Measurements from ENCODE around the gene RFLNA. TPM values are rescaled to one million over a fixed set of nuclear protein-coding genes. Genes with fewer than 3 reads are reported as not detected.

Gene RFLNA
- polyA plus RNA-seq, 1 donor = 64.3 TPM

DNA sequence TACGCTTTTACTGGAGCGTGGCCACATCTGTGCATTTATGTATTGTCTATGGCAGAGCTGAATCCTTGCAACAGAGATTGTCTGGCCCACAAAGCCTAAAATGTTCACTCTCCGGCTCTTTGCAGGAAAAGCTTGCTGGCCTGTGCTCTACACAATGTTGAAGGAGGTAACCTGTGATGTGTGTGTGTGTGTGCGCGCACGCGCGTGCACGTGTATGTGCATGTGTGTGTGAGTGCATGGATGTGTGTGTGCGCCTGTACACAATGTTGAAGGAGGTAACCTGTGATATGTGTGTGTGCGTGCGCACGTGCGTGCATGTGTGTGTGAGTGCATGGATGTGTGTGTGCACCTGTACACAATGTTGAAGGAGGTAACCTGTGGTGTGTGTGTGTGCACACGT is 62.7 kb downstream of the RFLNA start:
- Histone ChIP-seq H3K36me3 (ENCODE audit: control insufficient read depth, insufficient read depth, low read length) (peaks cover 87% of the 10 kb centered on the region), H3K4me1 (ENCODE audit: control insufficient read depth, insufficient read depth, low read length) (peaks cover 35% of the 10 kb centered on the region), H3K4me3 (ENCODE audit: low read length) (no peak overlapping the region), H3K9me3 (ENCODE audit: control insufficient read depth, low read depth, low read length) (no peaks in the 10 kb centered on the region), H3K27me3 (ENCODE audit: control insufficient read depth, insufficient read depth, low read length) (no peaks in the 10 kb centered on the region), H3K27ac (ENCODE audit: low read length) (no peak overlapping the region)
- 100% methylated on average over 5 of the region's 15 CpGs for WGBS (ENCODE audit: insufficient coverage, low lambda C conversion rate)
- DNase-seq = no peak

GRCh38 chr12:124358572-124358971 is 63.7 kb downstream of the RFLNA start:
- H3K27me3 ChIP-seq (ENCODE audit: control insufficient read depth, insufficient read depth, low read length) = no peaks in the 10 kb centered on the region
- H3K27ac ChIP-seq (ENCODE audit: low read length) = no peak overlapping the region
- DNase-seq = no peak
- H3K36me3 ChIP-seq (ENCODE audit: control insufficient read depth, insufficient read depth, low read length) = peaks cover 89% of the 10 kb centered on the region
- no CpG with 5 or more reads among the region's 11 CpGs for WGBS (ENCODE audit: insufficient coverage, low lambda C conversion rate)
- peaks cover 29% of the 10 kb centered on the region for H3K4me1 ChIP-seq (ENCODE audit: control insufficient read depth, insufficient read depth, low read length)
- H3K9me3 ChIP-seq (ENCODE audit: control insufficient read depth, low read depth, low read length) = no peaks in the 10 kb centered on the region
- no peak overlapping the region for H3K4me3 ChIP-seq (ENCODE audit: low read length)

DNA sequence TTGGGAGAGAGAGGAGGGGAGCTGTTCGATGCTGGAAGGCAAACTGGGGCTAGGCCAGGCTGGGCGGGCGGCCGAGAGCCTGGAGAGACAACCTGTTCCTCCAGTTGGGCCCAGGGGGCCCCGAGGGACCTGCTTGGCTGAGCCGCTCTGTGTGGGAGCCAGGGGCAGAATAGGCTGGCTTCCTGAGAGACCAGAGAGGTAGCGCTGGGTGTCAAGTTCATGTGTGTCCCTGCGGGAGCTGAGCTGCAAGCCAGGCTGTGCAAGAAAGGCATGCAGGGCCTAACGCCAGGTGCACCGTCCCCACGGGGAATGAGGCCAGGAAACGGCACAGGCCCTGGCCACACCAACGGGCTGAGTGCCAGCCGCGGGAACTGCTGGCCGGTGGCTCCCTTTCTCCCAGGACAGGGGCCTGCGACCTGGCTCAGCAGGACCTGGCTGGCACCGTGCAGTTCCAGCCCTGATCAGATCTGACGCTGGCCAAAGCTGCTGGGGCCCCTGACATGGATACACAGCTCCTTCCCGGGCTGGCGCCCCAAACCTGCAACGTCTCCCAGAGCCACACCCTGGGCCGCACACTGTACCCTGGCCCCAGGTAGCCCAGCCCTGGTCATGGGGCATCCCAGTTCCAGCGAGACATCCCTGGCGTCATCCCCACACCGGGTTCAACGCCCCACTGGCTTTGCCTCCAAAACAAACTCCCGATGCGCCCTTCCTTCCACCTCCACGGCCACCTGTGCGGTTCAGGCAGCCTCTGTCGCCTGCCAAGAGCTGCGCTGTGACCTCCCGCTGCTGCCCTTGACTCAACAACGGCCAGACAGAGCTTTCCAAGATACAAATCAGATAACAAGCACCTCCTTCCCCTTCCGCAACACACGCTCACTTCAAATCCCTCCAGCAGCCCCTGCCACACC is 65.0 kb downstream of the RFLNA start:
- WGBS (ENCODE audit: insufficient coverage, low lambda C conversion rate) = no CpG with 5 or more reads among the region's 37 CpGs
- Histone ChIP-seq H3K36me3 (ENCODE audit: control insufficient read depth, insufficient read depth, low read length) (peaks cover 89% of the 10 kb centered on the region), H3K27ac (ENCODE audit: low read length) (peak overlapping the region; percentile 55)

GRCh38 chr12:124361074-124361970 is 66.4 kb downstream of the RFLNA start:
- peak; percentile 50 to 80 for DNase-seq
- Histone ChIP-seq H3K9me3 (ENCODE audit: control insufficient read depth, low read depth, low read length) (no peaks in the 10 kb centered on the region), H3K36me3 (ENCODE audit: control insufficient read depth, insufficient read depth, low read length) (peaks cover 88% of the 10 kb centered on the region), H3K4me1 (ENCODE audit: control insufficient read depth, insufficient read depth, low read length) (peaks cover 26% of the 10 kb centered on the region), H3K27ac (ENCODE audit: low read length) (peak overlapping the region; percentile 55), H3K4me3 (ENCODE audit: low read length) (no peak overlapping the region), H3K27me3 (ENCODE audit: control insufficient read depth, insufficient read depth, low read length) (no peaks in the 10 kb centered on the region)
- WGBS (ENCODE audit: insufficient coverage, low lambda C conversion rate) = no CpG with 5 or more reads among the region's 21 CpGs

More for the DNA sequence above, 65.0 kb downstream of the RFLNA start:
- Histone ChIP-seq H3K4me3 (ENCODE audit: low read length) (no peak overlapping the region), H3K27me3 (ENCODE audit: control insufficient read depth, insufficient read depth, low read length) (no peaks in the 10 kb centered on the region), H3K9me3 (ENCODE audit: control insufficient read depth, low read depth, low read length) (no peaks in the 10 kb centered on the region), H3K4me1 (ENCODE audit: control insufficient read depth, insufficient read depth, low read length) (peaks cover 26% of the 10 kb centered on the region)
- peak; percentile 80 to 89 for DNase-seq

- no peaks in the 10 kb centered on the region for H3K27me3 ChIP-seq (ENCODE audit: control insufficient read depth, insufficient read depth, low read length)
- no peaks in the 10 kb centered on the region for H3K9me3 ChIP-seq (ENCODE audit: control insufficient read depth, low read depth, low read length)
- no peak overlapping the region for H3K4me3 ChIP-seq (ENCODE audit: low read length)
- H3K4me1 ChIP-seq (ENCODE audit: control insufficient read depth, insufficient read depth, low read length) = peaks cover 26% of the 10 kb centered on the region
- peaks cover 82% of the 10 kb centered on the region for H3K36me3 ChIP-seq (ENCODE audit: control insufficient read depth, insufficient read depth, low read length)
- no CpG with 5 or more reads among the region's 15 CpGs for WGBS (ENCODE audit: insufficient coverage, low lambda C conversion rate)
- DNase-seq = no peak
- no peak overlapping the region for H3K27ac ChIP-seq (ENCODE audit: low read length)
Observed at GRCh38 chr12:124361996-124362395, 67.1 kb downstream of the RFLNA start.

DNA sequence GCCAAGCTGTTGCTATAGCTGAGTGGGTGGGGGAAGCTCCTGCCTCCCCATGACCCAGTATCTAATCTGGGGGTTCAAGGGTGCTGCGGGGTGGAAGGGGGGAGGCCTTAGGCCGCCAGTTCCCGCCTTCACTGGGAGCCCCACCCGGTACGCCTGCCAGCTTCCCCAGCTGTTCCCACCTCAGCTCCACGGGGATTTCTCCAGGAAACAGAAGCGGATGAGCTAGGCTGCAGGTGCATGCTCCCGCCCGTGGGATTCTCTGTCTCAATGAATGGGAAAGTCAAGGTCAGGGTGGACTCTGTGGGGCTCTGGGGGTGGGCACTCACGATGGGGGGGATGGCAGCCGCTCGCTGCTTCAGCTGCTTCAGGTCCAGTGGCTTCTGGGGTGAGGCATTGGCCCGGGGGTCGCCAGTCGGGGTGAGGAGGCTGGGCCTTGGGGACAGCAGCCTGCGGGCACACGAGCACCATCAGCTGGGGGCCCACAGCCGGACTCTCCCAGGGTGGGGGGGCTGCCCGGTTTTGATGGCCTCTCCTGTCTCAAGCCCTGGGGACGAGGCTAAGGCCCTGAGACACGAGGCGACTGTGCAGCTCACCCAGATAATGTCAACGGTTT is 68.6 kb downstream of the RFLNA start:
- no peaks in the 10 kb centered on the region for H3K27me3 ChIP-seq (ENCODE audit: control insufficient read depth, insufficient read depth, low read length)
- H3K9me3 ChIP-seq (ENCODE audit: control insufficient read depth, low read depth, low read length) = no peaks in the 10 kb centered on the region
- no CpG with 5 or more reads among the region's 23 CpGs for WGBS (ENCODE audit: insufficient coverage, low lambda C conversion rate)
- peaks cover 26% of the 10 kb centered on the region for H3K4me1 ChIP-seq (ENCODE audit: control insufficient read depth, insufficient read depth, low read length)
- DNase-seq = peak in 1 of 2 donors; percentile 39
- no peak overlapping the region for H3K4me3 ChIP-seq (ENCODE audit: low read length)
- no peak overlapping the region for H3K27ac ChIP-seq (ENCODE audit: low read length)
- H3K36me3 ChIP-seq (ENCODE audit: control insufficient read depth, insufficient read depth, low read length) = peaks cover 81% of the 10 kb centered on the region

DNA sequence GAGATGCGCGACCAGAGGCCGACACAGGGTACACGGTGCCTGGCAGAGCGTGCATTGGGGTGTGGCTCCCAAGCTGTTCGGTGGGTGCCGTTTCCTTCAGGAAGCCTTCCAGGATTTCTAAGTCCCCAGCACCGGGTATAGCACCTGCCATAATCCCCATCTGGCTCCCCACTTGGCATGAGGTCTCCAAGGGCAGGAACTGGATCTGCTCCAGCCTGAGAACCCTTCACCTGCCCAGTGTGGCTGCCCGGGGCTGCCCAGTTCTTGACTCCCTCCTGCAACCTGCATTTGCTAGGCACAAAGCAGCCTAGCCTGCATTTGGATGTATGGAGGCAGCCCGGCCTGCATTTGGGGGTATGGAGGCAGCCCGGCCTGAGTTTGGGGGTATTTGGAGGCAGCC is 69.7 kb downstream of the RFLNA start:
- peaks cover 1% of the 10 kb centered on the region for H3K9me3 ChIP-seq (ENCODE audit: control insufficient read depth, low read depth, low read length)
- no peak overlapping the region for H3K27ac ChIP-seq (ENCODE audit: low read length)
- no peaks in the 10 kb centered on the region for H3K27me3 ChIP-seq (ENCODE audit: control insufficient read depth, insufficient read depth, low read length)
- no peak overlapping the region for H3K4me3 ChIP-seq (ENCODE audit: low read length)
- no CpG with 5 or more reads among the region's 11 CpGs for WGBS (ENCODE audit: insufficient coverage, low lambda C conversion rate)
- peaks cover 27% of the 10 kb centered on the region for H3K4me1 ChIP-seq (ENCODE audit: control insufficient read depth, insufficient read depth, low read length)
- peaks cover 79% of the 10 kb centered on the region for H3K36me3 ChIP-seq (ENCODE audit: control insufficient read depth, insufficient read depth, low read length)
- no peak for DNase-seq
